SK-N-SH (cell line): ENCODE results near the gene PLD1.
"Not testable (repeated sequence)": the region's sequence is repeated elsewhere in the genome, so short reads cannot be mapped to it uniquely, and the experiment has no call there.

Experiments
- CTCF ChIP-seq: fragments of 200-600 bp; sonication (generic); IDR thresholded peaks from 2 replicates; pipeline ENCODE4 v1.6.1; 2017; ENCODE audit warnings: antibody characterized with exemption, mild to moderate bottlenecking, moderate library complexity
- EP300 ChIP-seq, 2 experiments: IDR thresholded peaks; 2 replicates each; pipeline versions ENCODE4 v1.4.0 to v1.6.1; 2012; ENCODE audit warnings: borderline replicate concordance in 1 of 2, low read depth in 1 of 2, low read length in 1 of 2
- GABPA ChIP-seq: IDR thresholded peaks from 2 replicates; pipeline ENCODE4 v1.4.0; 2012; ENCODE audit warnings: low read depth, mild to moderate bottlenecking

GRCh38 chr3:171746320-171747222, 63.7 kb downstream of the PLD1 start:
- not testable (repeated sequence) for TF ChIP-seq CTCF; GABPA; EP300 (IDR thresholded peaks at IDR 0.05; ENCODE audit: borderline replicate concordance in 1 of 2, low read depth in 1 of 2, low read length in 1 of 2)
